ENCODE results near the gene TCF4. TPM values are rescaled to one million over a fixed set of nuclear protein-coding genes. Genes with fewer than 3 reads are reported as not detected.
A peak's percentile ranks its signal among the peaks of the same experiment; 100 is the strongest.
"Not testable (repeated sequence)": the region's sequence is repeated elsewhere in the genome, so short reads cannot be mapped to it uniquely, and the experiment has no call there.

Gene TCF4
- total RNA-seq, 1 donor from 2014 or later, result 62.8 TPM

GRCh38 chr18:55489034-55489986 lies 98.7 kb downstream of the TCF4 start:
- ATAC-seq, result no peak
- intact Hi-C loops (cut with micrococcal nuclease), result no loop called here
- DNase-seq, result no peak

- intact Hi-C loops (cut with micrococcal nuclease), result no loop called here
- no peak for ATAC-seq
- no peak for DNase-seq
These were observed 99.5 kb downstream of the TCF4 start for GRCh38 chr18:55488473-55488872.

GRCh38 chr18:55487997-55488396 lies 100.0 kb downstream of the TCF4 start:
- DNase-seq (no peak), ATAC-seq (no peak)
- intact Hi-C loops (cut with micrococcal nuclease), result no loop called here

- intact Hi-C loops (cut with micrococcal nuclease), result no loop called here
- DNase-seq, result no peak
- no peak for ATAC-seq
These were observed 101.1 kb downstream of the TCF4 start for GRCh38 chr18:55486936-55487335.

- DNase-seq (no peak), ATAC-seq (peak; percentile 61)
These were observed 102.3 kb downstream of the TCF4 start for GRCh38 chr18:55485666-55486065.

GRCh38 chr18:55484773-55485172 lies 103.2 kb downstream of the TCF4 start:
- DNase-seq (no peak), ATAC-seq (peak; percentile 43)
- intact Hi-C loops (cut with micrococcal nuclease), result no loop called here

More at GRCh38 chr18:55485666-55486065, 102.3 kb downstream of the TCF4 start:
- intact Hi-C loops (cut with micrococcal nuclease), result no loop called here

- DNase-seq (no peak), ATAC-seq (no peak)
- intact Hi-C loops (cut with micrococcal nuclease), result no loop called here
These were observed 104.6 kb downstream of the TCF4 start for GRCh38 chr18:55483266-55483871.

- ATAC-seq, result no peak
- intact Hi-C loops (cut with micrococcal nuclease), result no loop called here
- no peak for DNase-seq
These were observed 108.2 kb downstream of the TCF4 start for GRCh38 chr18:55479656-55480420.

- intact Hi-C loops (cut with micrococcal nuclease), result no loop called here
- DNase-seq, result no peak
- ATAC-seq, result peak; percentile 65
These were observed 110.0 kb downstream of the TCF4 start for GRCh38 chr18:55477860-55478581.

GRCh38 chr18:55477499-55477859 lies 110.5 kb downstream of the TCF4 start:
- intact Hi-C loops (cut with micrococcal nuclease), result no loop called here
- ATAC-seq (peak; percentile 85), DNase-seq (no peak)

GRCh38 chr18:55475916-55476315 lies 112.1 kb downstream of the TCF4 start:
- no peak for ATAC-seq
- intact Hi-C loops (cut with micrococcal nuclease), result no loop called here
- DNase-seq, result no peak

GRCh38 chr18:55475467-55475866 lies 112.5 kb downstream of the TCF4 start:
- DNase-seq (no peak), ATAC-seq (no peak)
- intact Hi-C loops (cut with micrococcal nuclease), result no loop called here

GRCh38 chr18:55473560-55473959 lies 114.4 kb downstream of the TCF4 start:
- no peak for DNase-seq
- ATAC-seq, result no peak
- intact Hi-C loops (cut with micrococcal nuclease), result no loop called here

- DNase-seq (no peak), ATAC-seq (no peak)
- intact Hi-C loops (cut with micrococcal nuclease), result no loop called here
These were observed 114.9 kb downstream of the TCF4 start for GRCh38 chr18:55473058-55473457.

- no peak for ATAC-seq
- DNase-seq, result no peak
- intact Hi-C loops (cut with micrococcal nuclease), result no loop called here
These were observed 117.2 kb downstream of the TCF4 start for GRCh38 chr18:55470826-55471225.

- ATAC-seq; intact Hi-C loops (cut with micrococcal nuclease); DNase-seq: not testable (repeated sequence)
These were observed 118.9 kb downstream of the TCF4 start for GRCh38 chr18:55469134-55469533.

- DNase-seq (no peak), ATAC-seq (no peak)
- intact Hi-C loops (cut with micrococcal nuclease), result no loop called here
These were observed 121.2 kb downstream of the TCF4 start for GRCh38 chr18:55466789-55467188.

- DNase-seq (no peak), ATAC-seq (peak; percentile 33)
- intact Hi-C loops (cut with micrococcal nuclease), result no loop called here
These were observed 122.7 kb downstream of the TCF4 start for GRCh38 chr18:55465313-55465712.

- intact Hi-C loops (cut with micrococcal nuclease), result no loop called here
- no peak for DNase-seq
- peak; percentile 27 for ATAC-seq
These were observed 123.4 kb downstream of the TCF4 start for GRCh38 chr18:55464581-55464980.
